Measurements from ENCODE around the gene ATOSB. TPM values are rescaled to one million over a fixed set of nuclear protein-coding genes. Genes with fewer than 3 reads are reported as not detected.

ATOSB gene
- total and polyA plus RNA-seq, 2 experiments from 2014 or later, result 2.3 to 6.1 TPM

DNA sequence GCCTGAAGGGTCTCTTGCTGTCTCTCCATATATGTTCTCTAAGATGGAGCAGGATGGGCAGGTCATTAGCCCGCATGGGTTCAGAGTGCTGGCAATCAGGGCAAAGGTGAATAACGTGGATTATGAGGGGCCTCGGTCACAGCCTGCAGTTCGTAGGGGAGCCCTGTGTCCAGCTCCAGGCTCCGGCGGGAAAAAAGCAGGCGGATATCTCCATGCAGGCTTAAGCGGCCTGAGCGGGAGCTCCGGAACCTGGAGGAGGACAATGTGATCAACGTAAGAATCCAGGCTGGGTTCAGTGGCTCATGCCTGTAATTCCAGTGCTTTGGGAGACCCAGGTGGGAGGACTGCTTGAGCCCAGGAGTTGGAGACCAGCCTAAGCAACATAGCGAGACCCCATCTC, 10.5 kb downstream of the ATOSB start:
- no peak for ATAC-seq
- H3K36me3 ChIP-seq (ENCODE audit: insufficient read depth), result peaks cover 3% of the 10 kb centered on the region; the same call in 1 of the 2 replicates
- no peak overlapping the region for H3K27ac ChIP-seq (ENCODE audit: low read depth)
- no peaks in the 10 kb centered on the region for H4K20me1 ChIP-seq (replicated peaks; ENCODE audit: insufficient read depth)
- no peaks in the 10 kb centered on the region for H3K27me3 ChIP-seq (ENCODE audit: insufficient read depth)
- Mint-ChIP-seq H3K9me3 (no peaks in the 10 kb centered on the region), H3K27ac (0 out of 2 replicates have a peak overlapping the region, but pooled peaks have one; percentile 62), H3K4me1 (peaks cover 18% of the 10 kb centered on the region), H3K36me3 (ENCODE audit: low read depth) (peaks cover 34% of the 10 kb centered on the region), H3K4me3 (0 out of 3 replicates have a peak overlapping the region, but pooled peaks have one; percentile 21), H3K27me3 (ENCODE audit: insufficient read depth, low read depth, poor library complexity) (peaks cover 22% of the 10 kb centered on the region)
- H3K4me2 ChIP-seq, result no peak overlapping the region
- no peaks in the 10 kb centered on the region for H3K9me2 ChIP-seq (ENCODE audit: insufficient read depth)
- no peak for TF ChIP-seq POLR2AphosphoS5 (IDR thresholded peaks at IDR 0.05; ENCODE audit: low read depth)
- TF ChIP-seq EZH2 (IDR thresholded peaks at IDR 0.05; ENCODE audit: low read depth, unreplicated experiment), result no peak
- TF ChIP-seq ZNF331 (CRISPR knock-in tag; IDR thresholded peaks at IDR 0.05; ENCODE audit: low read depth), result no peak
- no peak for TF ChIP-seq EZH2phosphoT487 (IDR thresholded peaks at IDR 0.05; ENCODE audit: unreplicated experiment)
- TF ChIP-seq STAT1 (IDR thresholded peaks at IDR 0.05; ENCODE audit: unreplicated experiment), result no peak
- TF ChIP-seq, protein P1, sequence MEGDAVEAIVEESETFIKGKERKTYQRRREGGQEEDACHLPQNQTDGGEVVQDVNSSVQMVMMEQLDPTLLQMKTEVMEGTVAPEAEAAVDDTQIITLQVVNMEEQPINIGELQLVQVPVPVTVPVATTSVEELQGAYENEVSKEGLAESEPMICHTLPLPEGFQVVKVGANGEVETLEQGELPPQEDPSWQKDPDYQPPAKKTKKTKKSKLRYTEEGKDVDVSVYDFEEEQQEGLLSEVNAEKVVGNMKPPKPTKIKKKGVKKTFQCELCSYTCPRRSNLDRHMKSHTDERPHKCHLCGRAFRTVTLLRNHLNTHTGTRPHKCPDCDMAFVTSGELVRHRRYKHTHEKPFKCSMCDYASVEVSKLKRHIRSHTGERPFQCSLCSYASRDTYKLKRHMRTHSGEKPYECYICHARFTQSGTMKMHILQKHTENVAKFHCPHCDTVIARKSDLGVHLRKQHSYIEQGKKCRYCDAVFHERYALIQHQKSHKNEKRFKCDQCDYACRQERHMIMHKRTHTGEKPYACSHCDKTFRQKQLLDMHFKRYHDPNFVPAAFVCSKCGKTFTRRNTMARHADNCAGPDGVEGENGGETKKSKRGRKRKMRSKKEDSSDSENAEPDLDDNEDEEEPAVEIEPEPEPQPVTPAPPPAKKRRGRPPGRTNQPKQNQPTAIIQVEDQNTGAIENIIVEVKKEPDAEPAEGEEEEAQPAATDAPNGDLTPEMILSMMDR (conservative IDR thresholded peaks at IDR 0.05; ENCODE audit: low read depth in 2 of 2), result no peak
- TF ChIP-seq NANOG (IDR thresholded peaks at IDR 0.05; ENCODE audit: borderline replicate concordance), result no peak
- TF ChIP-seq, protein P2, sequence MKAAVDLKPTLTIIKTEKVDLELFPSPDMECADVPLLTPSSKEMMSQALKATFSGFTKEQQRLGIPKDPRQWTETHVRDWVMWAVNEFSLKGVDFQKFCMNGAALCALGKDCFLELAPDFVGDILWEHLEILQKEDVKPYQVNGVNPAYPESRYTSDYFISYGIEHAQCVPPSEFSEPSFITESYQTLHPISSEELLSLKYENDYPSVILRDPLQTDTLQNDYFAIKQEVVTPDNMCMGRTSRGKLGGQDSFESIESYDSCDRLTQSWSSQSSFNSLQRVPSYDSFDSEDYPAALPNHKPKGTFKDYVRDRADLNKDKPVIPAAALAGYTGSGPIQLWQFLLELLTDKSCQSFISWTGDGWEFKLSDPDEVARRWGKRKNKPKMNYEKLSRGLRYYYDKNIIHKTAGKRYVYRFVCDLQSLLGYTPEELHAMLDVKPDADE (IDR thresholded peaks at IDR 0.05), result no peak
- TF ChIP-seq, protein P3, sequence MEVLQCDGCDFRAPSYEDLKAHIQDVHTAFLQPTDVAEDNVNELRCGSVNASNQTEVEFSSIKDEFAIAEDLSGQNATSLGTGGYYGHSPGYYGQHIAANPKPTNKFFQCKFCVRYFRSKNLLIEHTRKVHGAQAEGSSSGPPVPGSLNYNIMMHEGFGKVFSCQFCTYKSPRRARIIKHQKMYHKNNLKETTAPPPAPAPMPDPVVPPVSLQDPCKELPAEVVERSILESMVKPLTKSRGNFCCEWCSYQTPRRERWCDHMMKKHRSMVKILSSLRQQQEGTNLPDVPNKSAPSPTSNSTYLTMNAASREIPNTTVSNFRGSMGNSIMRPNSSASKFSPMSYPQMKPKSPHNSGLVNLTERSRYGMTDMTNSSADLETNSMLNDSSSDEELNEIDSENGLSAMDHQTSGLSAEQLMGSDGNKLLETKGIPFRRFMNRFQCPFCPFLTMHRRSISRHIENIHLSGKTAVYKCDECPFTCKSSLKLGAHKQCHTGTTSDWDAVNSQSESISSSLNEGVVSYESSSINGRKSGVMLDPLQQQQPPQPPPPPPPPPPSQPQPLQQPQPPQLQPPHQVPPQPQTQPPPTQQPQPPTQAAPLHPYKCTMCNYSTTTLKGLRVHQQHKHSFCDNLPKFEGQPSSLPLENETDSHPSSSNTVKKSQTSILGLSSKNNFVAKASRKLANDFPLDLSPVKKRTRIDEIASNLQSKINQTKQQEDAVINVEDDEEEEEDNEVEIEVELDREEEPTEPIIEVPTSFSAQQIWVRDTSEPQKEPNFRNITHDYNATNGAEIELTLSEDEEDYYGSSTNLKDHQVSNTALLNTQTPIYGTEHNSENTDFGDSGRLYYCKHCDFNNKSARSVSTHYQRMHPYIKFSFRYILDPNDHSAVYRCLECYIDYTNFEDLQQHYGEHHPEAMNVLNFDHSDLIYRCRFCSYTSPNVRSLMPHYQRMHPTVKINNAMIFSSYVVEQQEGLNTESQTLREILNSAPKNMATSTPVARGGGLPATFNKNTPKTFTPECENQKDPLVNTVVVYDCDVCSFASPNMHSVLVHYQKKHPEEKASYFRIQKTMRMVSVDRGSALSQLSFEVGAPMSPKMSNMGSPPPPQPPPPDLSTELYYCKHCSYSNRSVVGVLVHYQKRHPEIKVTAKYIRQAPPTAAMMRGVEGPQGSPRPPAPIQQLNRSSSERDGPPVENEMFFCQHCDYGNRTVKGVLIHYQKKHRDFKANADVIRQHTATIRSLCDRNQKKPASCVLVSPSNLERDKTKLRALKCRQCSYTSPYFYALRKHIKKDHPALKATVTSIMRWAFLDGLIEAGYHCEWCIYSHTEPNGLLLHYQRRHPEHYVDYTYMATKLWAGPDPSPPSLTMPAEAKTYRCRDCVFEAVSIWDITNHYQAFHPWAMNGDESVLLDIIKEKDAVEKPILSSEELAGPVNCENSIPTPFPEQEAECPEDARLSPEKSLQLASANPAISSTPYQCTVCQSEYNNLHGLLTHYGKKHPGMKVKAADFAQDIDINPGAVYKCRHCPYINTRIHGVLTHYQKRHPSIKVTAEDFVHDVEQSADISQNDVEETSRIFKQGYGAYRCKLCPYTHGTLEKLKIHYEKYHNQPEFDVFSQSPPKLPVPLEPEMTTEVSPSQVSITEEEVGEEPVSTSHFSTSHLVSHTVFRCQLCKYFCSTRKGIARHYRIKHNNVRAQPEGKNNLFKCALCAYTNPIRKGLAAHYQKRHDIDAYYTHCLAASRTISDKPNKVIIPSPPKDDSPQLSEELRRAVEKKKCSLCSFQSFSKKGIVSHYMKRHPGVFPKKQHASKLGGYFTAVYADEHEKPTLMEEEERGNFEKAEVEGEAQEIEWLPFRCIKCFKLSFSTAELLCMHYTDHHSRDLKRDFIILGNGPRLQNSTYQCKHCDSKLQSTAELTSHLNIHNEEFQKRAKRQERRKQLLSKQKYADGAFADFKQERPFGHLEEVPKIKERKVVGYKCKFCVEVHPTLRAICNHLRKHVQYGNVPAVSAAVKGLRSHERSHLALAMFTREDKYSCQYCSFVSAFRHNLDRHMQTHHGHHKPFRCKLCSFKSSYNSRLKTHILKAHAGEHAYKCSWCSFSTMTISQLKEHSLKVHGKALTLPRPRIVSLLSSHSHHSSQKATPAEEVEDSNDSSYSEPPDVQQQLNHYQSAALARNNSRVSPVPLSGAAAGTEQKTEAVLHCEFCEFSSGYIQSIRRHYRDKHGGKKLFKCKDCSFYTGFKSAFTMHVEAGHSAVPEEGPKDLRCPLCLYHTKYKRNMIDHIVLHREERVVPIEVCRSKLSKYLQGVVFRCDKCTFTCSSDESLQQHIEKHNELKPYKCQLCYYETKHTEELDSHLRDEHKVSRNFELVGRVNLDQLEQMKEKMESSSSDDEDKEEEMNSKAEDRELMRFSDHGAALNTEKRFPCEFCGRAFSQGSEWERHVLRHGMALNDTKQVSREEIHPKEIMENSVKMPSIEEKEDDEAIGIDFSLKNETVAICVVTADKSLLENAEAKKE (CRISPR knock-in tag; IDR thresholded peaks at IDR 0.05), result no peak
- TF ChIP-seq, protein P4, sequence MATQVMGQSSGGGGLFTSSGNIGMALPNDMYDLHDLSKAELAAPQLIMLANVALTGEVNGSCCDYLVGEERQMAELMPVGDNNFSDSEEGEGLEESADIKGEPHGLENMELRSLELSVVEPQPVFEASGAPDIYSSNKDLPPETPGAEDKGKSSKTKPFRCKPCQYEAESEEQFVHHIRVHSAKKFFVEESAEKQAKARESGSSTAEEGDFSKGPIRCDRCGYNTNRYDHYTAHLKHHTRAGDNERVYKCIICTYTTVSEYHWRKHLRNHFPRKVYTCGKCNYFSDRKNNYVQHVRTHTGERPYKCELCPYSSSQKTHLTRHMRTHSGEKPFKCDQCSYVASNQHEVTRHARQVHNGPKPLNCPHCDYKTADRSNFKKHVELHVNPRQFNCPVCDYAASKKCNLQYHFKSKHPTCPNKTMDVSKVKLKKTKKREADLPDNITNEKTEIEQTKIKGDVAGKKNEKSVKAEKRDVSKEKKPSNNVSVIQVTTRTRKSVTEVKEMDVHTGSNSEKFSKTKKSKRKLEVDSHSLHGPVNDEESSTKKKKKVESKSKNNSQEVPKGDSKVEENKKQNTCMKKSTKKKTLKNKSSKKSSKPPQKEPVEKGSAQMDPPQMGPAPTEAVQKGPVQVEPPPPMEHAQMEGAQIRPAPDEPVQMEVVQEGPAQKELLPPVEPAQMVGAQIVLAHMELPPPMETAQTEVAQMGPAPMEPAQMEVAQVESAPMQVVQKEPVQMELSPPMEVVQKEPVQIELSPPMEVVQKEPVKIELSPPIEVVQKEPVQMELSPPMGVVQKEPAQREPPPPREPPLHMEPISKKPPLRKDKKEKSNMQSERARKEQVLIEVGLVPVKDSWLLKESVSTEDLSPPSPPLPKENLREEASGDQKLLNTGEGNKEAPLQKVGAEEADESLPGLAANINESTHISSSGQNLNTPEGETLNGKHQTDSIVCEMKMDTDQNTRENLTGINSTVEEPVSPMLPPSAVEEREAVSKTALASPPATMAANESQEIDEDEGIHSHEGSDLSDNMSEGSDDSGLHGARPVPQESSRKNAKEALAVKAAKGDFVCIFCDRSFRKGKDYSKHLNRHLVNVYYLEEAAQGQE (IDR thresholded peaks at IDR 0.05; ENCODE audit: unreplicated experiment), result no peak
- peaks cover 20% of the 10 kb centered on the region for H3K79me2 ChIP-seq (replicated peaks; ENCODE audit: insufficient read depth)
- H3K4me3 ChIP-seq, result no peak overlapping the region
- DNase-seq (ENCODE audit: low spot score), result no peak
- peaks cover 7% of the 10 kb centered on the region for H3F3A ChIP-seq (replicated peaks; ENCODE audit: low read depth)
- peaks cover 11% of the 10 kb centered on the region for H3K4me1 ChIP-seq (ENCODE audit: insufficient read depth)
- no peak overlapping the region for H2AFZ ChIP-seq

Measured in GM23338 (cell line).